Kidney (tissue), 14 donors: ENCODE data around the gene DHX36. TPM values are rescaled to one million over a fixed set of nuclear protein-coding genes. Genes with fewer than 3 reads are reported as not detected.

ENCODE experiments used
- DNase-seq, 5 donors: peaks; one replicate each; pipeline ENCODE4 v3.0.0-alpha.2; 2013 to 2020
- FAIRE-seq: peaks from 2 replicates; lab custom pipeline; 2012; peaks lifted over from hg19 to GRCh38; lab: Jason Lieb, UNC
- H3K27ac ChIP-seq, 2 donors: one replicate each; pipeline ENCODE4 v1.7.0; 2013; ENCODE audit warnings: low read depth in 2 of 2, low read length in 2 of 2, inconsistent platforms in 1 of 2
- H3K27me3 ChIP-seq: one replicate; pipeline ENCODE4 v1.7.1; 2013; ENCODE audit warnings: low read length, inconsistent platforms; ENCODE audit not compliant: control insufficient read depth, insufficient read depth
- H3K36me3 ChIP-seq, 3 donors: one replicate each; pipeline versions ENCODE4 v1.7.0 to v1.7.1; 2013; ENCODE audit warnings: low read length in 3 of 3, control low read depth in 1 of 3, inconsistent platforms in 1 of 3; ENCODE audit not compliant: insufficient read depth in 3 of 3, control insufficient read depth in 2 of 3
- H3K4me1 ChIP-seq, 3 donors: one replicate each; pipeline versions ENCODE4 v1.7.0 to v1.7.1; 2013; ENCODE audit warnings: low read length in 3 of 3, inconsistent platforms in 1 of 3, low read depth in 1 of 3; ENCODE audit not compliant: control insufficient read depth in 2 of 3, insufficient read depth in 2 of 3
- H3K4me3 ChIP-seq, 3 donors: one replicate each; pipeline versions ENCODE4 v1.7.0 to v1.8.1; 2013; ENCODE audit warnings: low read length in 3 of 3, control low read depth in 1 of 3, inconsistent platforms in 1 of 3
- H3K9ac ChIP-seq, 3 donors: one replicate each; pipeline versions ENCODE4 v1.7.0 to v1.7.1; 2013; ENCODE audit warnings: low read length in 3 of 3, control low read depth in 1 of 3, inconsistent platforms in 1 of 3
- H3K9me3 ChIP-seq, 3 donors: one replicate each; pipeline versions ENCODE4 v1.7.0 to v1.7.1; 2013; ENCODE audit warnings: low read length in 3 of 3, control low read depth in 1 of 3, inconsistent platforms in 1 of 3; ENCODE audit not compliant: control insufficient read depth in 2 of 3, insufficient read depth in 1 of 3
- intact Hi-C: fragments of 100-400 bp; cut with DNase I; formaldehyde crosslinking; loops from one replicate; pipeline ENCODE4 v1.11.1; 2022
- polyA plus RNA-seq: library from polyadenylated mRNA; stranded (reverse); fragments of 350-450 nt; fragmentation: Illumina TruSeq; extraction: RNeasy Lipid Tissue Mini Kit (QIAGEN cat#74804); gene quantifications from one replicate; pipeline ENCODE4 v1.2.3, GENCODE V29; 2014; ENCODE audit warnings: low read depth, low replicate concordance; ENCODE audit not compliant: insufficient read depth
- total RNA-seq: library from RNA; stranded (reverse); fragmentation: NEBNext Ultra II Directional; extraction: Animal tissue kit (Norgen Biotek cat#: 25700); gene quantifications from one replicate; pipeline ENCODE4 v1.2.1, GENCODE V29; 2021
- TF ChIP-seq, protein P1 (sequence below): IDR thresholded peaks from 3 replicates; pipeline ENCODE4 v1.5.1; 2012; ENCODE audit warnings: mild to moderate bottlenecking, moderate library complexity, borderline replicate concordance; ENCODE audit not compliant: insufficient read depth; ENCODE audit errors: extremely low read depth
- donor health status: control.
- donor health status: control.
- donor health status: control.
- donor health status: control.
- donor health status: control.
- donor health status: DM: yes; HTN: yes; CAD: no.
- donor health status: Normal renal cell carcinoma (clear cell type).

Gene DHX36
- total and polyA plus RNA-seq, 2 donors from 2014 or later: 19.8 to 76.7 TPM

DNA sequence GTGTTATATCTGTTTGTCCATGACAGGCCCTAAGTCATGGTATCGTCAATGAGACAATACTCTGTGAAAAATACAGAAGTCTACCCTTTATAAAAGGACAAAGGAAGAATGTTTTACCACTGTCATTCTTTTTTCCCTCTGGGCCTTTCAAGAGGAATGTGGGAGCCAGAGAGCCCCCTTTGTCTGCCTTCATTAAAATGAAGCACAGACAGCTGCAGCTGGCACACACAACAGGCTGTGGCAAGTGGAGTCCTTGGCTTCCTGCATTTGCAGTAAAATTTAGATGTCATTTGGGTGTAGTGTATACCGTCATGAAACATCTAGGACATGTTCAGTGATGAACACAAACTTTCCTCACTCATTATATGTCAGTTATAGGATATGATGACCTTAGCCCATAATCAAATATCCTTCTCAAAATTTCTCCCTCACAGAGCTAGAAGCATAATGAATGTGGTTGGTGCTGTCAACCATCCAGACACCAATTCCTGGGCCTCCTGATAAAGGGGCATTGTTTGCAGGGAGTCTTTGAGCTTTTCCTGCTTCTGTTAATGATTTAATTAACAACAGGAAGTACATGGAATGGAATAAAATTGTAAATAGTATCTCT, 76.4 kb downstream of the DHX36 start:
- Histone ChIP-seq H3K27ac (no peak overlapping the region), H3K4me1 (no peaks in the 10 kb centered on the region), H3K4me3 (no peak overlapping the region), H3K36me3 (peaks cover 0 to 3% (median 0%) of the 10 kb centered on the region in 3 donors), H3K9me3 (no peaks in the 10 kb centered on the region), H3K27me3 (no peaks in the 10 kb centered on the region), H3K9ac (no peak overlapping the region)
- FAIRE-seq (no peak), DNase-seq (no peak)
- intact Hi-C loops: no loop called here
- TF ChIP-seq, protein P1, sequence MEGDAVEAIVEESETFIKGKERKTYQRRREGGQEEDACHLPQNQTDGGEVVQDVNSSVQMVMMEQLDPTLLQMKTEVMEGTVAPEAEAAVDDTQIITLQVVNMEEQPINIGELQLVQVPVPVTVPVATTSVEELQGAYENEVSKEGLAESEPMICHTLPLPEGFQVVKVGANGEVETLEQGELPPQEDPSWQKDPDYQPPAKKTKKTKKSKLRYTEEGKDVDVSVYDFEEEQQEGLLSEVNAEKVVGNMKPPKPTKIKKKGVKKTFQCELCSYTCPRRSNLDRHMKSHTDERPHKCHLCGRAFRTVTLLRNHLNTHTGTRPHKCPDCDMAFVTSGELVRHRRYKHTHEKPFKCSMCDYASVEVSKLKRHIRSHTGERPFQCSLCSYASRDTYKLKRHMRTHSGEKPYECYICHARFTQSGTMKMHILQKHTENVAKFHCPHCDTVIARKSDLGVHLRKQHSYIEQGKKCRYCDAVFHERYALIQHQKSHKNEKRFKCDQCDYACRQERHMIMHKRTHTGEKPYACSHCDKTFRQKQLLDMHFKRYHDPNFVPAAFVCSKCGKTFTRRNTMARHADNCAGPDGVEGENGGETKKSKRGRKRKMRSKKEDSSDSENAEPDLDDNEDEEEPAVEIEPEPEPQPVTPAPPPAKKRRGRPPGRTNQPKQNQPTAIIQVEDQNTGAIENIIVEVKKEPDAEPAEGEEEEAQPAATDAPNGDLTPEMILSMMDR: no peak

DNA sequence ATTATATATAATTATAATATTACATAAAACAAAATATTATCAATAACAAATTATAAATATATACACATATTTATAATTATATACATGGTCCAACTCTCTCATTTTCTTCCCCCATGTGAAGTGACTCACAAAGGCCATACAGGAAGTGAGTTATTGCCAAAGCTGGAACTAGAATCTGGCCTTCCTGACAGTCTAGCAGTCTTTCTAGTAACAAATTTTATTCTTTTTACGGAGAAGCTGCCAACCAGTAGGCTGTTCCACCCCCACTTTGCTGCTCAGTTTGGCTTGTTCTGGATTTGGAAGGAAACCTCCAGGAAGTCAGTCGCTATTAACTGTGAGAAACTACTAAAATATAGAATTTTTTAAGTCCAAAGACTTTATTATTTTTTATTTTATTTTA, 79.6 kb downstream of the DHX36 start:
- Histone ChIP-seq H3K36me3 (no peaks in the 10 kb centered on the region), H3K27me3 (no peaks in the 10 kb centered on the region), H3K9ac (no peak overlapping the region), H3K27ac (no peak overlapping the region), H3K9me3 (no peaks in the 10 kb centered on the region), H3K4me3 (no peak overlapping the region), H3K4me1 (peaks cover 0 to 2% (median 0%) of the 10 kb centered on the region in 3 donors)
- no peak for DNase-seq
- intact Hi-C loops: no loop called here
- TF ChIP-seq, protein P1: no peak
- FAIRE-seq: peak; percentile 55

DNA sequence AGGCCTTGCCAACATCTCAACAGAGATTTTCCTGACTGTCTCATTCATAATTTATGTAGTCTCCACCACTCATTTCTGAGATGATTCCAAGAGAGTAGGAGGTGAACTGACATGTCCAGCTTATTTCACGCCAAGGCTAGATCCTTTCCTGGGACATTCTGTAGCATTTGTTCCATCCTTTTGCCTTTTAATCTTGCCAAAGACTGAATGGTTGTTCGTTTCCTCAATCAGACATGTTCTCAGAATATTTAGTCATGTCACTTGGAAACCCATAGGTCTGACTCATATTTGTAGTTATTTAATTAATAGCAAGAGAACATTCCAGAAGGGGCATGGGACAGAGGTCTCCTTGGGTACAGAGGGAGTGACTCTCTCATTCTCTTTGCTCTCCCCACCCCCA, 80.9 kb downstream of the DHX36 start:
- Histone ChIP-seq H3K36me3 (no peaks in the 10 kb centered on the region), H3K4me3 (no peak overlapping the region), H3K9me3 (no peaks in the 10 kb centered on the region), H3K4me1 (peaks cover 0 to 2% (median 0%) of the 10 kb centered on the region in 3 donors), H3K27me3 (no peaks in the 10 kb centered on the region), H3K9ac (no peak overlapping the region), H3K27ac (no peak overlapping the region)
- TF ChIP-seq, protein P1: no peak
- FAIRE-seq (no peak), DNase-seq (no peak)
- intact Hi-C loops: no loop called here

DNA sequence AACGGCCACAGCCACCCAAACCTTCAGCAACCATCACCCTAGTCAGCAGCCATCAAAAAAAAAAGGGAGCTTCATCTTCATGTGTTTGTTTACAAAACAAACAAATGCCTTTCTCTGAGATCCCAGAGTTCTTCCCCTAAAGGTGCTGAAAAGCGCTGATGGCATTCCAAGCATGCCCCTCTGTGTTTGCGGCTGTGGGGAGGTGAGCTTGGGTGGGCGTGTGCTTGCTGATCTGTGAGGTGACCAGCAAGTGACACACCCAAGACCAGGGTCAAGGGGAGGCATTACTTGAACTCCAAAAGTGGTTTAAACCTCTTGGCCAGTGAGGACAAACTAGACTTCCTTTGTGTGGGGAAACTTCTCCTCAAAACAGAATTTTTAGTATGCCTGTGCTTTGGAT, 81.5 kb downstream of the DHX36 start:
- H3K27ac ChIP-seq: peak overlapping the region; percentile 32 to 46
- intact Hi-C loops: no loop called here
- FAIRE-seq: no peak
- no peak overlapping the region for H3K4me3 ChIP-seq
- H3K9me3 ChIP-seq: no peaks in the 10 kb centered on the region
- H3K4me1 ChIP-seq: peaks cover 0 to 2% (median 0%) of the 10 kb centered on the region in 3 donors
- H3K27me3 ChIP-seq: no peaks in the 10 kb centered on the region
- TF ChIP-seq, protein P1: no peak
- no peak overlapping the region for H3K9ac ChIP-seq
- no peak for DNase-seq
- H3K36me3 ChIP-seq: no peaks in the 10 kb centered on the region
